Psoas muscle (tissue), 8 donors: ENCODE data around the gene EXD3. TPM values are rescaled to one million over a fixed set of nuclear protein-coding genes. Genes with fewer than 3 reads are reported as not detected.

Source experiments
- ATAC-seq, 4 donors: fragments of 200-7000 bp; cut with Tn5 transposase; one replicate each; pipeline ENCODE4 v1.9.1; 2020; ENCODE audit warnings: moderate library complexity in 3 of 4, mild to moderate bottlenecking in 2 of 4
- DNase-seq, 2 donors: peaks; one replicate each; pipeline ENCODE4 v3.0.0-alpha.2; 2020
- H3K27ac ChIP-seq: fragments of 200-600 bp; one replicate; pipeline ENCODE4 v1.8.0; 2022
- H3K27me3 ChIP-seq, 3 donors: fragments of 200-600 bp in 1 of 3; one replicate each; pipeline versions ENCODE4 v1.6.1 to v1.8.0; 2013 to 2022; ENCODE audit warnings: low read length in 2 of 3, mild to moderate bottlenecking in 2 of 3, moderate library complexity in 1 of 3; ENCODE audit not compliant: insufficient read depth in 3 of 3
- H3K36me3 ChIP-seq, 2 donors: fragments of 200-600 bp in 1 of 2; one replicate each; pipeline versions ENCODE4 v1.6.1 to v1.8.0; 2013 to 2022; ENCODE audit warnings: low read depth in 1 of 2, mild to moderate bottlenecking in 1 of 2, moderate library complexity in 1 of 2; ENCODE audit not compliant: insufficient read depth in 1 of 2
- H3K4me1 ChIP-seq: fragments of 200-600 bp; one replicate; pipeline ENCODE4 v1.8.0; 2022
- H3K4me3 ChIP-seq: fragments of 200-600 bp; one replicate; pipeline ENCODE4 v1.8.0; 2022; ENCODE audit warnings: mild to moderate bottlenecking
- H3K9me3 ChIP-seq: fragments of 200-600 bp; one replicate; pipeline ENCODE4 v1.8.0; 2022
- CTCF ChIP-seq: fragments of 200-600 bp; IDR thresholded peaks from one replicate; pipeline ENCODE4 v1.8.0; 2022; ENCODE audit warnings: antibody characterized with exemption
- WGBS, 3 donors: extraction: QIAGEN DNeasy Blood & Tissue Kit; methylation state at CpG; one replicate each; pipeline versions ENCODE4 v1.1.6 to v1.1.7; 2013; 5-methylcytosine and 5-hydroxymethylcytosine counted together
- intact Hi-C, 2 donors: fragments of 100-400 bp; cut with DNase I; formaldehyde crosslinking; loops; one replicate each; pipeline versions ENCODE4 v1.11.0 to v1.14.2; 2022
- polyA plus RNA-seq, 3 donors: library from polyadenylated mRNA; stranded (reverse); fragments of 200-250 nt; gene quantifications; one replicate each; pipeline ENCODE4 v1.2.3, GENCODE V29; 2013
- total RNA-seq, 4 donors: library from RNA; stranded (reverse); fragmentation: NEBNext Ultra II Directional in 2 of 4; extraction: Animal tissue kit (Norgen Biotek cat#: 25700) in 2 of 4; gene quantifications; one replicate each; pipeline versions ENCODE4 v1.2.1 to v1.2.4, GENCODE V29; 2021 to 2023
- donor health status: healthy with polysubstance abuse.
- donor health status: DM: no; HTN: no; CAD: no; lungs with moderate emphysema.
- donor health status: Bipolar disorder and iron deficiency.
- donor health status: healthy.
- donor health status: DM: yes; HTN: yes; CAD: no.
- donor health status: DM: no; HTN: no; CAD: no.
- donor health status: DM: no; HTN: no; CAD: no.
- donor health status: DM: yes; HTN: yes; CAD: no.

EXD3 gene
- total and polyA plus RNA-seq, 7 donors = 5.7 to 11.2 (median 9.4) TPM

- no peak for TF ChIP-seq CTCF
- Histone ChIP-seq H3K27me3 (no peaks in the 10 kb centered on the region), H3K27ac (no peak overlapping the region), H3K4me3 (no peak overlapping the region), H3K9me3 (no peaks in the 10 kb centered on the region), H3K4me1 (peaks cover 17% of the 10 kb centered on the region), H3K36me3 (peaks cover 0 to 4% of the 10 kb centered on the region in 2 donors)
- intact Hi-C loops = no loop called here
- DNase-seq (peak; percentile 14 to 48), ATAC-seq (no peak)
- WGBS, 3 donors = 70 to 73% (median 72%) methylated on average over 23 to 27 of the region's 27 CpGs
These were observed 4.7 kb upstream of the EXD3 start for GRCh38 chr9:137427454-137428310.

- H3K27ac ChIP-seq = peak overlapping the region; percentile 83
- intact Hi-C loops = no loop called here
- no peak for ATAC-seq
These were observed 3.2 kb upstream of the EXD3 start for GRCh38 chr9:137426018-137426681.

GRCh38 chr9:137423514-137424291, 741 bp upstream of the EXD3 start:
- Histone ChIP-seq H3K4me1 (peaks cover 24% of the 10 kb centered on the region), H3K9me3 (no peaks in the 10 kb centered on the region), H3K36me3 (peaks cover 0 to 4% of the 10 kb centered on the region in 2 donors), H3K27ac (peak overlapping the region; percentile 83), H3K4me3 (peak overlapping the region; percentile 97), H3K27me3 (no peaks in the 10 kb centered on the region)
- ATAC-seq = peak; percentile 14 to 60 (median 48)
- peak; percentile 52 to 73 for DNase-seq
- no peak for TF ChIP-seq CTCF
- WGBS, 3 donors = 9 to 27% (median 12%) methylated on average over 29 to 77 of the region's 77 CpGs
- intact Hi-C loops = loop anchor here in 1 of 2 donors (5.0 kb wide), 1 partner anchor 99 kb away; no protein-coding TSS in a partner anchor

More at GRCh38 chr9:137426018-137426681, 3.2 kb upstream of the EXD3 start:
- DNase-seq = peak; percentile 13 to 50
- no peaks in the 10 kb centered on the region for H3K9me3 ChIP-seq
- no peak overlapping the region for H3K4me3 ChIP-seq
- WGBS, 3 donors = 62 to 67% (median 63%) methylated on average over 18 of the region's 18 CpGs
- no peak for TF ChIP-seq CTCF
- no peaks in the 10 kb centered on the region for H3K27me3 ChIP-seq
- H3K36me3 ChIP-seq = peaks cover 0 to 4% of the 10 kb centered on the region in 2 donors
- H3K4me1 ChIP-seq = peaks cover 24% of the 10 kb centered on the region

- H3K4me1 ChIP-seq = peaks cover 24% of the 10 kb centered on the region
- 1% methylated on average over 11 of the region's 11 CpGs for WGBS, 3 donors
- intact Hi-C loops = loop anchor here in 1 of 2 donors (5.0 kb wide), 1 partner anchor 100 kb away; no protein-coding TSS in a partner anchor
These were observed 941 bp downstream of the EXD3 start for GRCh38 chr9:137421838-137422603.

More at GRCh38 chr9:137421838-137422603, 941 bp downstream of the EXD3 start:
- no peaks in the 10 kb centered on the region for H3K9me3 ChIP-seq
- no peak for ATAC-seq
- H3K36me3 ChIP-seq = peaks cover 0 to 1% of the 10 kb centered on the region in 2 donors
- no peak for DNase-seq
- H3K4me3 ChIP-seq = peak overlapping the region; percentile 97
- H3K27me3 ChIP-seq = no peaks in the 10 kb centered on the region
- H3K27ac ChIP-seq = peak overlapping the region; percentile 80
- TF ChIP-seq CTCF = no peak
